Type B pancreatic cell (in vitro differentiated cells): ENCODE measurements around the gene GLIPR1L1. TPM values are rescaled to one million over a fixed set of nuclear protein-coding genes. Genes with fewer than 3 reads are reported as not detected.

Experiments
- DNase-seq: peaks from one replicate; pipeline ENCODE4 v3.0.0; 2021; ENCODE audit warnings: mixed read lengths; ENCODE audit not compliant: unreplicated experiment; ENCODE audit errors: extremely low spot score
- H3K27ac Mint-ChIP-seq: 2 replicates; pipeline ENCODE4 v1.8.0; 2021; ENCODE audit warnings: mild to moderate bottlenecking, mixed read lengths
- H3K27me3 Mint-ChIP-seq: 2 replicates; pipeline ENCODE4 v1.8.0; 2021; ENCODE audit warnings: mixed read lengths
- H3K36me3 Mint-ChIP-seq: 2 replicates; pipeline ENCODE4 v1.8.0; 2021; ENCODE audit warnings: mixed read lengths
- H3K4me1 Mint-ChIP-seq: one replicate; pipeline ENCODE4 v1.8.0; 2021; ENCODE audit warnings: mixed read lengths; ENCODE audit not compliant: unreplicated experiment
- H3K4me3 Mint-ChIP-seq: 2 replicates; pipeline ENCODE4 v1.8.0; 2021; ENCODE audit warnings: mild to moderate bottlenecking, mixed read lengths
- H3K9me3 Mint-ChIP-seq: 2 replicates; pipeline ENCODE4 v1.8.0; 2021; ENCODE audit warnings: mixed read lengths
- total RNA-seq: library from RNA; stranded (reverse); gene quantifications from 2 replicates; pipeline ENCODE4 v1.2.1, GENCODE V29; 2021; ENCODE audit warnings: low replicate concordance
- TF ChIP-seq, protein P1 (sequence below): fragments of 200-600 bp; sonication (generic); conservative IDR thresholded peaks from 2 replicates; pipeline ENCODE4 v1.5.0; 2021; ENCODE audit warnings: antibody characterized with exemption, mild to moderate bottlenecking

GLIPR1L1 gene
- total RNA-seq, 1 donor from 2014 or later: not detected

DNA sequence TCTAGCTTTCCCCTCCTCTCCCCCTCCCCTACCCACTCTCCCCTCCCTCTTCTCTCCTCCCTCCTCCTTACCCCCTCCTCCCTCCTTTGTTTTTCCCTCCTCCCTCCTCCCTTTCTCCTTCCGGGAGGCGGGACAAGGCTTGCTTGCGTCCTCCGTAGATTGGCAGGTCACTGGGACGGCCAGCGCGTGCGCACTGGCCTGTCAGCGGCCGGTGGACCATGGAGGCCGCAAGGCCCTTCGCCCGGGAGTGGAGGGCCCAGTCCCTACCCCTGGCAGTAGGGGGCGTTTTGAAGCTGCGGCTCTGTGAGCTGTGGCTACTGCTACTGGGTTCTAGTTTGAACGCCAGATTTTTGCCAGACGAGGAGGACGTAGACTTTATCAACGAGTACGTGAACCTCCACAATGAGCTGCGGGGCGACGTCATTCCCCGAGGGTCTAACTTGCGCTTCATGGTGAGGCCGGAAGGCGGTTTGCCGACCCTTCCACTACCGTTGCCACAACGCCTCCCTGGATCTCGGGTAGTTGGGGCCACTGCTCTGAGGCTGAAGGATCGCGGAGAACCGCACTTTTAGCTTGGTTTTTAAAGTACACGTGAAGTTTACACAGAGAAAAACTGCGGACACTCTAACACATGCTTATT, 56.5 kb downstream of the GLIPR1L1 start, which contains the start of gene GLIPR1L2:
GLIPR1L2 (plus strand) TSS at position 191 of the 640 bp plus-strand sequence; CDS start at position 219, 28 bp downstream.
- Mint-ChIP-seq H3K4me3 (peak within 1 kb of the TSS; percentile 95), H3K36me3 (peaks cover 3% of the 10 kb centered on the region), H3K27ac (peak within 1 kb of the TSS; percentile 95), H3K9me3 (no peaks in the 10 kb centered on the region), H3K27me3 (no peaks in the 10 kb centered on the region), H3K4me1 (peaks cover 23% of the 10 kb centered on the region)
- peak; percentile 97 for DNase-seq
- TF ChIP-seq, protein P1, sequence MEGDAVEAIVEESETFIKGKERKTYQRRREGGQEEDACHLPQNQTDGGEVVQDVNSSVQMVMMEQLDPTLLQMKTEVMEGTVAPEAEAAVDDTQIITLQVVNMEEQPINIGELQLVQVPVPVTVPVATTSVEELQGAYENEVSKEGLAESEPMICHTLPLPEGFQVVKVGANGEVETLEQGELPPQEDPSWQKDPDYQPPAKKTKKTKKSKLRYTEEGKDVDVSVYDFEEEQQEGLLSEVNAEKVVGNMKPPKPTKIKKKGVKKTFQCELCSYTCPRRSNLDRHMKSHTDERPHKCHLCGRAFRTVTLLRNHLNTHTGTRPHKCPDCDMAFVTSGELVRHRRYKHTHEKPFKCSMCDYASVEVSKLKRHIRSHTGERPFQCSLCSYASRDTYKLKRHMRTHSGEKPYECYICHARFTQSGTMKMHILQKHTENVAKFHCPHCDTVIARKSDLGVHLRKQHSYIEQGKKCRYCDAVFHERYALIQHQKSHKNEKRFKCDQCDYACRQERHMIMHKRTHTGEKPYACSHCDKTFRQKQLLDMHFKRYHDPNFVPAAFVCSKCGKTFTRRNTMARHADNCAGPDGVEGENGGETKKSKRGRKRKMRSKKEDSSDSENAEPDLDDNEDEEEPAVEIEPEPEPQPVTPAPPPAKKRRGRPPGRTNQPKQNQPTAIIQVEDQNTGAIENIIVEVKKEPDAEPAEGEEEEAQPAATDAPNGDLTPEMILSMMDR: peak; percentile 89

DNA sequence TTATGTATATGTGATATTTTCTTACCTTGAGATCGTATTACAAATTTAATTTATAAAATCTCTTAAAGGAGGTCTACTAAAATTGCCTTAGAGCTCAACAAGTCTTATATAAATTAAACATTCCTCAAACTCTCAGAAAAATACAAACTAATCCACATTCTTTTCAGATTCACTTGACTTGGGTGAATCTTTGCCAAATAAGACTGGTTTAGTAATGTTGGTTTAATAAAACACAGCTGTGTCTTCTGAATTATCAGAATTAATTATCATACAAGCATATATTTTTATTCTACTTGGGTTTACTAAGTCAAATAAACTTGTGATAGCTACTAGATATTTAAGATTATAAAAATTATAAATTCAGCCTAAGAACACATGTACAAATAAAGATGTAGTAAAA, 69.8 kb downstream of the GLIPR1L1 start:
- no peak overlapping the region for H3K27ac Mint-ChIP-seq
- TF ChIP-seq, protein P1: no peak
- no peak for DNase-seq
- H3K27me3 Mint-ChIP-seq: no peaks in the 10 kb centered on the region
- H3K4me3 Mint-ChIP-seq: no peak overlapping the region
- H3K9me3 Mint-ChIP-seq: no peaks in the 10 kb centered on the region
- no peaks in the 10 kb centered on the region for H3K36me3 Mint-ChIP-seq
- no peaks in the 10 kb centered on the region for H3K4me1 Mint-ChIP-seq

DNA sequence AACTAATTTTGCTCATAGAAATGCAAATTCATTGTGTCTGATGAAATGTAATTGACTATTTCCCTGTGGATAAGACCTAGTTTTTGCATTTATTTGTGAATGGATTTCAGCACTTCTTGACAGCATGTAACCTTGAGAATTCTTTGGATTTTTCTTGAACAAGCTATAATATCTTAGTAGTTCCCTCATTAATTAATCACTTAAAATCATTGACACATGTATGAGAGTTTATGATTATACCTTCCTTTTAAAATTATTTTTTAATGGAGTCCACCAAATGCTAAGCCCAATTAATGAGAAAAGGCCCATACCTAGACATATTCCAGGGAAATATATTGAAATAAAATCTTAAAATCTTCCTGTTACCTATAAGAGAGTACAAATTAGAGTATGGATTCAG, 73.2 kb downstream of the GLIPR1L1 start:
- H3K27me3 Mint-ChIP-seq: no peaks in the 10 kb centered on the region
- DNase-seq: no peak
- H3K36me3 Mint-ChIP-seq: no peaks in the 10 kb centered on the region
- TF ChIP-seq, protein P1: no peak
- H3K27ac Mint-ChIP-seq: no peak overlapping the region
- no peaks in the 10 kb centered on the region for H3K9me3 Mint-ChIP-seq
- no peaks in the 10 kb centered on the region for H3K4me1 Mint-ChIP-seq
- no peak overlapping the region for H3K4me3 Mint-ChIP-seq

DNA sequence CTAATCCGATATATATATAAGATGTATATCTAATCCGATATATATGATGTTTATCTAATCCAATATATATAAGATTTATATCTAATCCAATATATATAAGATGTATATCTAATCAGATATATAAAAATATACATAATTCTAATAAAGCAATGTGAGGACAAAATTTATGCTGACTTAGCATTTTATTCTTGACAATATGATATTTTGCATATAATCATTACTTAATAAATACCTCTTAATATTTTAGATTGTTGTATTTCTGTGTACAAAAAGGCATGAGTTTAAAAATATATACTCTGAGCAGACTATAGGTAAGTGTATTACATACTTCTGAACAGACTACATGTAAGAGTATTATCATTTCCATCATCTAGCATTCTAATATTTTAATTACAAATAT, 75.4 kb downstream of the GLIPR1L1 start:
- Mint-ChIP-seq H3K4me3 (no peak overlapping the region), H3K27me3 (no peaks in the 10 kb centered on the region), H3K9me3 (no peaks in the 10 kb centered on the region), H3K36me3 (no peaks in the 10 kb centered on the region), H3K27ac (no peak overlapping the region), H3K4me1 (no peaks in the 10 kb centered on the region)
- TF ChIP-seq, protein P1: no peak
- no peak for DNase-seq

DNA sequence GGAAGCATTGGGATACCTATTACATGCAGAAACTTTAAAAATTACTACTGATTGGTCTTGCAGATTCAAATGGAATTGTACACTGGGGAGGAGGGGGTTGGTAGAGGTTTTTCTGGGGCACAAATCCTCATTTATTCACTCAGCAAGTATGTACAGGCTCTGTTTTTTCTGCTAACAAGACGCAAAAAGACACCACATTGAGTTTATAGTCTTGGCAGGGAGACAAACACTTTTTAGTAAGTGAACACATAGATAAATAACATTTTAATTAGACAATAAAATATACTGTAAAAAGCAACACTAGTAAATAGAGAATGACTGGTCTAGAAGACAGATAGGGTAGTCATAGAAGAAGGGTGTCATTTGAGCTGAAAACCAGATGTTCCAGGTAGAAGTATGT, 80.2 kb downstream of the GLIPR1L1 start:
- Mint-ChIP-seq H3K4me1 (no peaks in the 10 kb centered on the region), H3K9me3 (no peaks in the 10 kb centered on the region), H3K36me3 (no peaks in the 10 kb centered on the region), H3K27ac (no peak overlapping the region), H3K27me3 (no peaks in the 10 kb centered on the region), H3K4me3 (no peak overlapping the region)
- no peak for DNase-seq
- TF ChIP-seq, protein P1: no peak
